ENCODE data around the gene PNPLA3.

Gene PNPLA3

DNA sequence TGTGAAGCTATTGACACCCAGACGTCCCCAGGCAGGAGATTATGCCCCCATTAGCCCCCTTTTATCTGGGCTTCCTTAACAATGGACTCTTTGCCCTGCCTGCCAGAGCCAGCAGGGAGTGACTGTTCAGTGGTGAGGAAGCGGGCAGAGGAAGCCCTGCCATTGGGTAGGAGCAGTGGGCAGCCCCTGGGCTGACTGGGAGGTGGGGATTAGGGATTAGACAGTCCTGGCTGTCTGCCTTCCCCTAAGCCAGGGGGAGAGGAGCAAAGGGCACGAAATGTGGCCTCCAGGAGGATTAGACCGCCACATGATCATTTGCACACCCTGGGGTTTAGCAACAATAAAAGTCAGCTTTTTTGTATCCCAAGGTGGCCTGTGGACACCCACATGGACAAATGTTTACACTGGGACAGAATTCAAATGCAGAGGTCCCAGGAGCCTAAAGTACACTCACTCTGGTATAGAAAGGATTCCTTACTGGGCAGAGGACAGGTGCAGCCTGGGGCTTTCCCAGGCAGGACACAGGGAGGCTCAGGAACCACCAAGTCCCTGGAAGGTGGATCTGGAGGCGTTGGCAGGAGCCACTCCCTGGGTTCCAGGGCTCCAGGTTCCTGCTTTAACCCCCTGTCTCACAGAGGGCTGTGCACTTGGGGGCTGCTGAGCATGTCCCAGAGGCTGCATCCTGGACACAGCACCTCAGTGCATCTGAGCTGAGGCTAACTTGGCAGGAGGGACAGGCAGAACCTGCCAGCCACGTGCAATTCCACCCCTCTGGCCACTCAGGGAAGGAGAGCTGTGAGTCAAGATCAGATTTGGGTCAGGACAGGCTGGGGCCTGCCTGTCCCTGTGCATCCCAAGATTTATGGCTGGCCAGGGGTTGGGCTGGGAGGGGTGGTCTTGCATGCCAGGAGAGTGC, 2.1 kb downstream of the PNPLA3 start:
- no peak for DNase-seq

DNA sequence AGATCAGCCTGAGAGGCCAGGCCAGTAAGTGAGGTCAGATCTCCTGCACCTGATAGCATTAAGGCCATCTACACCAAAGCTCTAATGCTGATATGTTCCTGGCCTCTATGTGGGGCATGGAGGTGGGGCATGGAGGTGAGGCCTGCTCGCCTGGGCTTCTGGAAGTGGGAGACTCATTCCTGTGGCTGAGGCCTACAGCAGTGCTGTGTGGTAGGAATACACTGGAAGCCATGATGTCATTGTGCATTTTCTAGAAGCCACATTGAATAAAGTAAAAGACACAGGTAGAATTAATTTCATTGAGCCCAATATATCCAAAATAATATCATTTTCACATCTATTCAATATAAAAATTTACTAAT, 2.7 kb downstream of the PNPLA3 start:
- DNase-seq, result no peak

DNA sequence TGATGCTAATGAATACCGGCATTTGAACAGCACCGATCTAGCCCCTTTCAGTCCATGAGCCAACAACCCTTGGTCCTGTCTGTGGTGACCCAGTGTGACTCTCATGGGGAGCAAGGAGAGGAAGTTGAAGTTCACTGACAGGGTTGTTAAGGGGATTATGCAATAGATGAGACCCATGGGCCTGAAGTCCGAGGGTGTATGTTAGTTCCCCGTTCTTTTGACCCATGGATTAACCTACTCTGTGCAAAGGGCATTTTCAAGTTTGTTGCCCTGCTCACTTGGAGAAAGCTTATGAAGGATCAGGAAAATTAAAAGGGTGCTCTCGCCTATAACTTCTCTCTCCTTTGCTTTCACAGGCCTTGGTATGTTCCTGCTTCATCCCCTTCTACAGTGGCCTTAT, 4.9 kb downstream of the PNPLA3 start:
- no peak for DNase-seq

DNA sequence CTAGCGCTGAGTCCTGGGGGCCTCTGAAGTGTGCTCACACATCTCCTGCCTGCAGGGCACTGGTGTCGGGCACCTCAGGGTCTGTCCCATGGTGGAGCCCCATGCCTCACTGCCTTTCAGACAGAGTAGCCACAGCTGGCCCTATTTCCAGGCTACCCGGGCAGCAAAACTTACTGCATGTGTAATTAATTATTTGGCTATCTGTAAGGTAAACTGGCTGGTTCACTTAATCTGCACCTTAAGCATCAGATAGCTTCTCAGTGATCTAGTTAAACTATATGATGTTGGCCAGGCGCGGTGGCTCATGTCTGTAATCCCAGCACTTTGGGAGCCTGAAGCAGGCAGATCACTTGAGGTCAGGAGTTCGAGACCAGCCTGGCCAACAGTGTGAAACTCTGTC, 5.3 kb downstream of the PNPLA3 start:
- DNase-seq, result no peak

DNA sequence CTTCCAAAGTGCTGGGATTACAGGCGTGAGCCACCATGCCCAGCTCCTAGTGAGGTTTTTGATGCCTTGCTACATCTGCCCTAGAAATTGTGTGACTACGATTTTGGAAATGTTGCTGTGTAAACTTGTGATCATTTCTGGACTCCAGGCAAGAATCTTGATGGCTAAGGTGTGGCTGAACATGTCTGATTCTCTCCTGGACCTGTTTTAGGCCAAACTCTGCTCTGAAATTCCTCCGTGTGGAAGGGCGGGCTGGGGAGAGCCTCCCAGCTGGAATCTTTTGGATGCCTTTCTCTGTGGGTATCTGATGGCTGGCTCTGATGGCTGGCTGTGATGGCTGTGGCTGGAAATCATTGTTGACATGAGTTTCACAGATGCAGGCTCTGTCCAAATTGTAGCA, 8.2 kb downstream of the PNPLA3 start:
- no peak for DNase-seq

DNA sequence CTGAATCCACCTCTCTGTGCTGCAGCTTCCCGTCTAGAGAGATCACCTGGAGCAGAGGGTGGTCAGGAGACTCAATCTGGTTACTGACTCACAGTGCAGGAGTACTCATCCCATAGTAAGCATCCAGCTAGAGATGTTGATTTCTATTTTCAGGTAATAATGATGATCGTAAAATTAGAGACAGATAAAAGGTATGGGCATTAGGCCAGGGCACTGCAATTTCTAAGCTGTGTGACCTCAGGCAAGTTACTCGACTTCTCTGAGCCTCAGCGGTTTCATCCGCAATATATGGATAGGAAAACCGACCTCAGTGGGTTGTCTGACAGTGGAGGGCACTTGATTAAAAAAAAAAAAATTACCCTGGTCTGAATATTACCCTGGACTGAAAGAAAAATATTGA, 17.8 kb downstream of the PNPLA3 start:
- DNase-seq, result no peak

DNA sequence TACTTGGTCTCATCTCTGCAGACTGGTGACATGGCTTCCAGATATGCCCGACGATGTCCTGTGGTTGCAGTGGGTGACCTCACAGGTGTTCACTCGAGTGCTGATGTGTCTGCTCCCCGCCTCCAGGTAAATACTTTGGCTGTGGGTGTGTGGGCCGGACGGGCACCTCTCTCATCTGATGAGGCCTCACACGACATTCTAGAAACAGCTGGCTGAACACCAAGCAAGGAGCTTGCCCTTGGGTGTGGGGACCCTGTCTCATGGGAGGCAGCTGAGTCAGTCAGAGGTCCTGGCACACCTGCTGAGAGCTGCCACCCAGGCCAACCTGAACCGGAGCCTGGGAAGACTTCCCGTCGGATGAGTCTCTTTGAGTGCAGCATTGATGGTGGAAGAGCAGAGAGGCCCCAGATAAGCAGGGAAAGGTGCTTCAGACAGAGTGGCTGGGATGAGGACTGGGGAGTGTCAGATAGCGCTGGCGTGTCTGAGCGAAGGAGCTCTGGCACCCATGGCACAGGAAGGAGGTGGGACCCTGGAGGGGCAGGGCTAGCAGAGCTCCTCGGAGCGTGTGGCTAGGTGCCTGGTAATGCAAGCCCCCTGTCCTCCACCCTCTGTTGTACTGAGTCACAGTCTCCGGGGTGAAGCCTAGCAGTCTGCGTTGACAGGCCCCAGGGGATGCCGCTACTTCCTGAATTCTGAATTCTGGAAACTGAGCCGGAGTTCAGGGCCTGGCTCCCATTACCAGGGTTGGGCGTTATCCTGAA, 21.2 kb downstream of the PNPLA3 start:
- DNase-seq, result no peak

DNA sequence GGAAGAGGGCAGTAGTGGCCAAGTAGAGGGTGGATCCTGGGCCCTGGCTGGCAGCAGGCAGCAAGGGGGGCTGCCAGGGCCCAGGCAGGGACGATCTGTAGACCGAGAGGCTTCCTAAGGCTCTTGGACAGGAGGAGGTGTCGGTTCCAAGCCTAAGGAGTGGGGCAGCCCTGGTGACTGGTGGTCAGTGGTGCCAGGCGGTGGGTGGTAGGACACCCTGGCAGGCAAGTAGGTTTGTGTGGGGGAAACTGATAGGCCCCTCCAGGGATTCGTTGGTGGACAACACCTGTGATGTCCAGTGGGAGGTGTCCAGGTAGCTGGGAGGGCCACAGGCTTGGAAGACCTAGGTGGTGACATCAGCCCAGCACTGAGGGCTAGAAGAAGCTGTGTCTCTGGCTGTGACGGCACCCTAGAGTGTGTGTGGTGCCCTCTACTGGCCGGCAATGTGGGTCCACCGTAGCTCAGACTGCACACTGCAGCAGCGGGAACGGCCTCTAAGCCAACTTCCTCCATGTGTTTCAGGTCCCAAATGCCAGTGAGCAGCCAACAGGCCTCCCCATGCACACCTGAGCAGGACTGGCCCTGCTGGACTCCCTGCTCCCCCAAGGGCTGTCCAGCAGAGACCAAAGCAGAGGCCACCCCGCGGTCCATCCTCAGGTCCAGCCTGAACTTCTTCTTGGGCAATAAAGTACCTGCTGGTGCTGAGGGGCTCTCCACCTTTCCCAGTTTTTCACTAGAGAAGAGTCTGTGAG, 22.2 kb downstream of the PNPLA3 start:
- DNase-seq, result peak; percentile 84

DNA sequence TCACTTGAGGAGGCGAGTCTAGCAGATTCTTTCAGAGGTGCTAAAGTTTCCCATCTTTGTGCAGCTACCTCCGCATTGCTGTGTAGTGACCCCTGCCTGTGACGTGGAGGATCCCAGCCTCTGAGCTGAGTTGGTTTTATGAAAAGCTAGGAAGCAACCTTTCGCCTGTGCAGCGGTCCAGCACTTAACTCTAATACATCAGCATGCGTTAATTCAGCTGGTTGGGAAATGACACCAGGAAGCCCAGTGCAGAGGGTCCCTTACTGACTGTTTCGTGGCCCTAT, 22.7 kb downstream of the PNPLA3 start:
- no peak for DNase-seq

DNA sequence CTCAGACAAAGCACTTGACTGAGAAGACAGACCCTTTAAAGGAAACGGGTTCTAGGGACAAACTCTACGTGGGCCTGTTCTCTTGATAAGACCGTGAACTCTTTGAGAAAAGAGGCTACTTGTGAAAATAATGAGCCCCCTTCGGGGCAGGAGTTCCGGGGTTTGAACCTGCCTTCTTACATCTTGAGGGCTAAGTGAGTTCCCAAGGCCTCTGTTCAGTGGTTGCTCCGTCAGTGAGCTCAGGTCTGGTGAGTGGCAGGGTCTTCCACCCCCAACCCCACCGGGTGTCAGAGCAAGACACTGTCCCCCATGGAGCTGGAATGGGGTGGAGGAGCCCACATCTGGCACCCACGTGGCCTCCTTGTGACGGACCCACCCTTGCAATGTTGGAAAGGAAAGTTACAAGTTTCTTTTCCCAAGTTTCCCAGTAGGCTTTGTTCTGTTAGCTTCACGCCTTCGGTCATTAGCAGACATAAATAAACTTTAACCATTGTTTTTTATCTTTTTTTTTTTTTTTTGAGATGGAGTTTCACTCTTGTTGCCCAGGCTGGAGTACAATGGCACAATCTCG, 25.3 kb downstream of the PNPLA3 start:
- DNase-seq, result no peak

DNA sequence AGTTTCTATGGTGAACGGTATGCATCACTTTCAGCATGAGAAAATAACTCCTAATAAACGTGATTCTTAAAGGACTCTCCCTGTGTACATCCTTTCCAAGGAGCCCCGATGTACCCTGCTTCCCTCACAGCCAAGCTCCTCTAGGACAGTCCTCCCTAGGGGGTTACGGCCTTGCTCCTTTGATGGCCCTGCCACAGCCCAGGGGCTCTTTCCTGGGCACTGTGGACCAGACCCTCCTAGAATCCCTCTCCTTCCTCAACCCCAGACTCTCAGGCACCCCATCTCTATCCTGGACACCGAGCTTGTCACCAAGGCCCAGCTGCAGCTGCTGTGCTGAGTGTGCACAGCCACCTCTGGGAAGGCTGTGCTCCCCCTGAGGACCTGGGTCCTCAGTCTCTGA, 27.8 kb downstream of the PNPLA3 start:
- DNase-seq, result no peak

DNA sequence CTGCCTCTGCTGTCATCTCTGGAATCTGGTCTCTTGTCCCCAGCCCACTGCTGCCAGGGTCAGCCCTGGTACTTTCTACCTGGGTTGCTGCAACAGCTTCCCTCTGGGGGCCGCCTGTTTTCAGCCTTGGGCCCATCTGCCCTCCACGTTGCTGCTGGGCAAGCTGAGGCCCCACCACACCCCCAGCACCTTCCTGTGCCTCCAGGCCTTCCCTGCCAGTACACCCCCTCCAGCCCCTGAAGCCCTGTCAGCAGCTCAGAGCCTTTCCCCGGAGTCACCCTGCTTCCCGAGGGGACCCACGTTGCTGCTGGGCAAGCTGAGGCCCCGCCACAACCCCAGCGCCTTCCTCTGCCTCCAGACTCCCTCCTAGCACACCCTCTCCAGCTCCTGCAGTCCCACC, 28.4 kb downstream of the PNPLA3 start:
- no peak for DNase-seq

DNA sequence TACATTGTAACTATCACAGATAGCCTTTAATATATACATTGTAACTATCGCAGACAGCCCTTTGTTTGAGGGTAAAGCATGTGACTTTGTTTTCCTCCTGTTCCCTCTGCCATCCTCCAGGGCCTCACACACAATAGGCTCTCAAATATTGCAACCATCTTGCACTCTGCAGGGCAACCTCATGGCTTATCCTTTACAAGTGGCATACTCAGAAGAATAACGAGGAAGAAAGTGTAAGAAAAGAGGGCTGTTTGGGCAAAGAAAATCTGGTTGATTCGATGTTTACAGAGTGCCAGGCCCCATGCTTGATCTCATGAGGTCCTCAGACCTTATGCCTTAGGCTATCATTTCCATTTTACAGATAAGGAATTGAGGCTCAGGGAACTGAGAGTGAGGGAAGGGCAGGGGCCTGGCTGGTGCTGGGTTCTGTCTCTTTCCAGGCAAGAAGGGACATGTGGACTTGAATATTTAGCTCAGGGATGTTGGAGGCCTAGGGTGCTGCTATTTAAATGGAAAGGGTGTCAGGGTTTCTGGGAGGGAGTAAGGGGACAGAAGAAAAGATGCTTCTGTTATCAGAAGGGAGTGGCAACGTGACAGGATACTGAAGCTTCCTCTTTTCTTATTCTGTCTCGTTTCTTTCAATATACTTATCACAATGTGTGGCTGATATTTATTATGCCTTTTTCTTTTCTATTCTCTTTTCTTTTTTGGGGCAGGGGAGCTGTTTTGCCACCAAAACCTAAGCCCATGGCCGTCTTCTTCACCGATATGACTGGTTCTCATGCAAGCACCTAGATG, 30.6 kb downstream of the PNPLA3 start:
- DNase-seq, result no peak

DNA sequence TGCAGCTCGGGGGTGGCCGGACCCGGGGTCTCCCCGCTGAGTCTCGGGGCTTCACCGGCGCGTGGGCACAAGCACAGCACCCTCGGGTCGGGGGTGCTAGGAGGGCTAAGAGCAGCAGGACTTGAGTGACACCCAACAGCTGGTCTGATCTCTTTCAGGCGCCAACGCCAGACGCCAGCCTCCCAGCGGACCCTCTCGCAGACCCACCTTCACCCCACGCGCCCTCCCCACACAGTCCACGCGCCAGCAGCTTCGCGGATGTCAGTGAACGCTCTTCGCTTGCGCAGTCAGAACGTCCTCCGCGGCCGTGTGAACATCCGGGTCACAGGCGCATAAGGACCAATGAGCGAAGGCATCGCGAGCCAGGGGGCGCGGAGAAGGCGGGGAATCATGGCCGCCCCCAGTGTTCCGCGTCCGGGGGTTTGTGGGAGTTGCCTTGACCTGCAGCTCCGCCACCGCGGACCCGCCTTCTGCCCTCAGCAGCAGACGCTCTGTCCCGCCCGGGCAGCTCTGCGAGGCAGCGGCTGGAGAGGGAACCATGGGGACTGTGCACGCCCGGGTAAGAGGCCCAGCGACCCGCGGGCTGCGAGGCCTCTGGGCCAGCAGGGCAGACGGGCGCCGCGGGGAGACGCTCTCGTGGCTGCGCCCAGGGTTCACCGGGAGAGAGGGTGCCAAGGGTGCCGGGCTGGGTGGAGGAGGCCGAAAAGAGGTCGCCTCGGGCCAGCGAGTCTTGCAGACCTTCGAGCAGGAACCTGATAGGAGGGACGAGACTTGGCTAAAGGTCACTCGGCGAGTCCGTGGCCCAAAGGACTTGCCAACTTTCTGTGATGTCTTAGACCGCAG, 31.7 kb downstream of the PNPLA3 start, which contains the start of gene SAMM50:
TSS of gene SAMM50 (plus strand) at position 403 of the 843 bp plus-strand sequence. CDS start at position 539, 136 bp downstream.
- peak; percentile 94 for DNase-seq

DNA sequence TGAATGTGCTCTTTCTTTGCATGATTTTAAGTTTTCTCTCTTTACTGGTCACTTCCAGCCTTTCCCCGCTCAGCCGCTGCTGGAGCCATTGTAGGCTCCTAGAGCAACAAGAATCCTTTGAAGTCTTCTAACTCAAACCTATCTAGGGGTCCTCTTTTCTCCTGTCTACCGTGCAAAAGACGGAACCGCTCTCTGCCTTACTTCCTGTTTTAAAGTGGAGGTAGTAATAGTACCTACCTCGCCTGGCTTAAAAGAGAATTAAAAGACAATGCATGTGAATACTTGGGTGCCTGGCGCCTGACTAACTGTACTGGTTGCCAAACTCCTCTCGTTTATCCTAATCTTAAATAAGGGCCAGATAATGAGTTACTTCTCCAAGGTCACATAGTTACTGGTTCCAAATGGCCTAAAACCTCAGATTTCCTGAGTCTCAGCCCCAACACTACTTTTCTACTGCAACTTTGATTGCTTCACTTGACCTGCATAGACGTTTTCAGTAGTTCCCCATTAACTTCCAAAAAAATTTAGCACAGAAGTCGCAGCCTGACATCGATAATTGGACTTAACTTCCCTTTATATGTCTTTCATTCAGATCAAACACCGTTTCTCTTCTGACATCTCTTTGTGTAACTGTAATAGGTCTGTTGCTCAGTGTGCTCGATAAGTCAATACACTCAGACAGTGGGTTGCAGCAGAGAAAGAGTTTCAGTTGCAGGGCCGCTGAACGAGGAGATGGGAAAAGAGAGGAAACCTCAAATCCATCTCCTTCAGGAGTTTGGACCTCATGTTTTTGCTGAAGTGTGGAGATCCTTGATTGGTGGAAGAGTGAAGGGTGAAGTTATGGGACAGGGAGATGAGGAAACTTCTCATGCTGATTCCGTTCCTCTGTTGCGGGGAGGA, 32.5 kb downstream of the PNPLA3 start:
- no peak for DNase-seq

DNA sequence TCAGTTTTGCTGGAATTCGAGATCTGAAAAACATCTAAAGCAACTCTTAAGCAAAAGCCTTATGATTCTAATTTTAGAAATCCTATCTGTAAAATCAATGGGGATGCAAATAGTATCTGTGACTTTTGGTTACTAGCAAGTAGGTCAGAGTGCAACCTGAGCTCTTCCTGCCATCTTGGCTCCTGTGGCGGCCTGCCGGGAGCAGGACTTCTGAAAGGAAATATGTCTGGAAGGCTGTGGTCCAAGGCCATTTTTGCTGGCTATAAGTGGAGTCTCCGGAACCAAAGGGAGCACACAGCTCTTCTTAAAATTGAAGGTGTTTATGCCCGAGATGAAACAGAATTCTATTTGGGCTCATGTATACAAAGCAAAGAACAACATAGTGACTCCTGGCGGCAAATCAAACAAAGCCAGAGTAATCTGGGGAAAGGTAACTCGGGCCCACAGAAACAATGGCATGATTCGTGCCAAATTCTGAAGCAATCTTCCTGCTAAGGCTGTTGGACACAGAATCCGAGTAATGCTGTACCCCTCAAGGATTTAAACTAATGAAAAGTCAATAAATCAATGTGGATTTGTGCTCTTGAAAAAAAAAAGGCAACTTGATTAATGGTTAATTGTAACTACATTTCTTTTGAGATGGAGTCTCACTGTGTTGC, 33.3 kb downstream of the PNPLA3 start:
- DNase-seq, result no peak

DNA sequence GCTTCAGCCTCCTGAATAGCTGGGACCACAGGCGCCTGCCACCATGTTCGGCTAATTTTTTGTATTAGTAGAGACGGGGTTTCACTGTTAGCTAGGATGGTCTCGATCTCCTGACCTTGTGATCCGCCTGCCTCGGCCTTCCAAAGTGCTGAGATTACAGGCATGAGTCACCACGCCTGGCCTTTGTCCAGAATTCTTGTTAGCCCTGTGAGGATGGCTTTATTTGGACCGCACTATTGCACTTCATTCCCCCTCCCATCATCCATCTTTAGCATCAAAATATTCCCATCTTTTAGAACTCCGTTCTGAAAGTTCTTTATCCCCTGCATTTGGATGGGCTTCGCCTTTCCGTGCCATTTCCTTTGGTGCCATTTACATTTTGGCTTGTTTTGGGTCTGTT, 34.3 kb downstream of the PNPLA3 start:
- no peak for DNase-seq

DNA sequence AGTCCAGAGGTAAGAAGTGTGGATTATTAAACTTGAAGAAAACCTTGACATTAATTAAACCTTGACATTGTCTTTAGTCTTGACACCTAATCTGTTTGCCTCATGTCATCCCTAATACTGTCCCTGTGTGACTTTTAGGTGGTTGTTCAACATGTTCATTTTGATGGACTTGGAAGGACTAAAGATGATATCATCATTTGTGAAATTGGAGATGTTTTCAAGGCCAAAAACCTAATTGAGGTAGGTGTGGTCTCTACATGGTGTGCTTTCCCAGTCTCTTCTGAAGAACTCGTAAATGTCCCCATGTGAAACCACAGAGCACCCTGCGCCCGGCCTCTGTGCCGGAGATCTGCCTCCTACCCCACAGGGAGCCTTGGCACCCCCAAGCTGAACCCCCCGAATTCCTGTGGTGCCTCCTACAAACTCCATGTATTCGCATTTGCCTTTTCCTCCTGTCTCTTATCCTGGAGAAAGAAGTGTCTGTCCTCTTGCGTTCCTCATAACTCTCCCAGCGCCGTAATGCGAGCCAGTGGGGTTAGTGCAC, 40.8 kb downstream of the PNPLA3 start:
- DNase-seq, result no peak

DNA sequence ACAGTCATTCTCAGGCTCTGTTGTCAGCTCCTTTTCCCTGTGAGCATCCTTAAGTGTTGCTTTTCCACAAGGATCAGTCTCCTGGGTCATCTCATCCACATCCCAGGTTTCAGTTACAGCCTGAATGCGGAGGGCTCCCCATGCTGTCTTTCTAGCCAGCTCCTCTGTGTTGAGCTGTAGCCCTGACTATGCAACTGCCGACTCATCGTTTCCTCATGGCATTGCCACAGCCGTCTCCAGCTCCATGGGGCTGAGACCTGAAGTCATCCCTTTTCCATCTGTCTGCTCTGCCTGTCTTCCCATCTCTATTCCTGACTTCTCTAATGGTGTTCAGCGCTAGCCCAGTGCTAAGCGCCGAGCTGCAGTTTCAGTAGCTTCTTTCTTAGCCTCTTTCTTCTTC, 43.5 kb downstream of the PNPLA3 start:
- DNase-seq, result no peak

DNA sequence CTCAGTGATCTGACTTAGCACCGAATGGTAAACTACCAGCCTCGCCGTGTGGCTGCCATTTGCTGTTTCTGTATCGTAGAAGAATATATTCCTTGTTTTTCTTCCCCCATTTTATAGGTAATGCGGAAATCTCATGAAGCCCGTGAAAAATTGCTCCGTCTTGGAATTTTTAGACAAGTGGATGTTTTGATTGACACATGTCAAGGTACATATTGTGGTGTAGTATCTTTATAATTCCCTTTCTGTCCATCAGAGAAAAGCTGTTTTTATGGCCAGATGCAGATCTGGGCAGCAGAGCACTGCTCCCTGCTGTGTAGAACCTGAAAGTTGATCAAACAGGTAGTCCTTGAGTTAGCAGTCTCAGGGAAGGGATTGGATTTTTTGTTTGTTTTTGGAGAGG, 45.0 kb downstream of the PNPLA3 start:
- DNase-seq, result no peak

Data from stimulated activated CD8-positive, alpha-beta memory T cell treated with anti-CD3 and anti-CD28 coated beads, Interleukin-4, amount 100 ng/mL, for 48 hours (primary cell).